GOT3 (cell line): ENCODE results near the gene ATRX.
"Not testable (repeated sequence)": the region's sequence is repeated elsewhere in the genome, so short reads cannot be mapped to it uniquely, and the experiment has no call there.

Experiments
- DNase-seq: peaks from one replicate; lab custom pipeline; 2025; ENCODE audit warnings: mixed read lengths; lab: John Stamatoyannopoulos, UW

ATRX gene

DNA sequence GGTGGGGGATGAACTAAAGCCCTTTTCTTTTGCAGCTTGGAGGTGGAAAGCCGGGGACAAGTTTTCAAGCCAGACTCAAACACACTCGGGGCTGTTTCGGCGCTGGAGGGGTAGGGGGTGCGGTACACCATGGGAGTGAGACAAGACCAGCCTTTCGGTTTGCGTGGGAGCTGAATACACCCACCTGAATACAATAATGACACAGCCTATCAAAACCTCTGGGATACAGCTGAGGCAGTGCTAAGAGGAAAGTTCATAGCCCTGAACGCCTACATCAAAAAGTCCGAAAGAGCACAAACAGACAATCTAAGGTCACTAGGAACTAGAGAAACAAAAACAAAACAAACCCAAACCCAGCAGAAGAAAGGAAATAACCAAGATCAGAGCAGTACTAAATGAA lies 163.3 kb downstream of the ATRX start:
- no peak for DNase-seq

DNA sequence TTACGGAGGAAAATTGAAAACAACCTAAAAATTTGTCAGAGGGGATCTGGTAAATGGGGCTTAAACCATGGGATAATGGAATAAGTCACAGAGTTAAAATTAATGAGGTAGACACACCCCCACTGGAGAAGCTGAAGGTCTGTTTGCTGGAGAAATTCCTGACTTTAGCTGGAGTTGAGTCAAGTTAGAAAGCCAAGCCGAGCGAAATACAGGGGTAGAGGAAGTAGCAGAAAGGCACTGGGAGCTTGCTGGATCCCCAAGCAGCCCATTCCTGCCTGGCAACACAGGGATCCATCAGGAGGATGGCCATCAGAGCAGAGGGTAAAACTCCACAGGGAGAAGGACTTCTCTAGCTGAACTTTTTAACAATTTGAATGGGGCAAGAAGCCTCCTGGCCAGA lies 163.8 kb downstream of the ATRX start:
- no peak for DNase-seq

DNA sequence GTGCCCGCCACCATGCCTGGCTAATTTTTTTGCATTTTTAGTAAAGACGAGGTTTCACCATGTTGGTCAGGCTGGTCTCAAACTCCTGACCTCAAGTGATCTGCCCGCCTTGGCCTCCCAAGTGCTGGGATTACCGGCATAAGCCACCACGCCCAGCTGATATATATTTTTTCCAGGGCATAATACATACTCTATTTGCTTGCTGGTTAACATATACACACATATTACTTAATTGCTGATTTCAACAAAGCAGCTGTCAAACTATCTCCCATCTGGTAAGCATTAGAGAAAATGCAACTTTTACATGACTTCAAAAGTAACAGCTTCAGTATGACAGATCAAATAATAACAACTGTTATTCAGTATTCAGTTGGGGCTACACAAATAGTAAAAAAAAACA lies 164.6 kb downstream of the ATRX start:
- not testable (repeated sequence) for DNase-seq

DNA sequence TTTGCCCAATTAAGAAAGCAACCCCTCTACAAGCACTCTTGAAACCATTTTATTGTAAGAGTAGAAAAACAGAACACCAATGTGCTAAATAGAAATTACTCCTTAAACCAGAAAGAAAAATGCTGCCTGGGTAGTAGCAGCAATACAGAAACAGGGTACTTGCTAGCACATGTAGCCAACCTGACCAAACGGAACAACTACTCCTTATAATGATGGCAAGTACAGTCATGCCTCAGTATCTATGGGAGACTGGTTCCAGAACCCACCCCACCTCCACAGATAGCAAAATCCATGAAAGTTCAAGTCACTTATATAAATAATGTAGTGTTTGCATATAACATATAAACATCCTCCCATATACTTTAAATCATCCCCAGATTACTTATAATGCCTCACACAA lies 168.8 kb downstream of the ATRX start:
- no peak for DNase-seq

DNA sequence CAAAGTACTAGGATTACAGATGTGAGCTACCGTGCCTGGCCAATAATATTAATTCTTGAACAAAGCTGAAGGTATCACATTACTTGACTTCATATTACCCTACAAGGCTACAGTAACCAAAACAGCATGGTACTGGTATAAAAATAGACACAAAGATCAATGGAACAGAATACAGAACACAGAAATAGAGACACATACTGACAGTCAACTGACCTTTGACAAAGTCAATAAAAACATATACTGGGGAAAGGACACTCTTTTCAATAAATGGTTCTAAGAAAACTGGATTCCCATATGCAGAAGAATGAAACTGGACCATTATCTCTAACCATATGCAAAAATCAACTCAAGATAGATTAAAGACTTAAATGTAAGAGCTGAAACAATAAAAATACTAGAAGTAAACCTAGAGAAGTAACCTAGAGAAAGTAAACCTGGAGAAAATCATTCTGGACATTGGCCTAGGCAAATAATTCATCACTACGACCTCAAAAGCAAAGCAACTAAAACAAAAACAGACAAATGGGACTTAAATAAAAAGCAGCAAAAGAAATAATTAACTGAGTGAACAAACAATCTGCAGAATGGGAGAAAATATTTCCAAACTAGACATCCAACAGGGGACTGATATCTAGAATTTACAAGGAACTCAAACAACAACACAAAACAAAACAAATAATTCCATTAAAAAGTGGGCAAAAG lies 182.2 kb downstream of the ATRX start:
- DNase-seq, result no peak

DNA sequence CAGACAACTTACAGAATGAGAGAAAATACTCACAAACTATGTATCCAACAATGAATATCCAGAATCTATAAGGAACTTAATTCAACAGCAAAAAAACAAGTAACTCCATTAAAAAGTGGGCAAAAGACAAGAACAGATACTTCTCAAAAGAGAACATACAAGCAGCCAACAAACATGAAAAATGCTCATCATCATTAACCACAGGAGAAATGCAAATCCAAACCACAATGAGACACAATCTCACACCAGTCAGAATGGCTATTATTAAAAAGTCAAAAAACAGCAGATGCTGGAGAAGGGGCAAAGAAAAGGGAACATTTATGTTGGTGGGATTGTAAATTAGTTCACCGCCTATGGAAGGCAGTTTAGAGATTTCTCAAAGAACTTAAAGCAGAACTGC lies 188.5 kb downstream of the ATRX start:
- no peak for DNase-seq

DNA sequence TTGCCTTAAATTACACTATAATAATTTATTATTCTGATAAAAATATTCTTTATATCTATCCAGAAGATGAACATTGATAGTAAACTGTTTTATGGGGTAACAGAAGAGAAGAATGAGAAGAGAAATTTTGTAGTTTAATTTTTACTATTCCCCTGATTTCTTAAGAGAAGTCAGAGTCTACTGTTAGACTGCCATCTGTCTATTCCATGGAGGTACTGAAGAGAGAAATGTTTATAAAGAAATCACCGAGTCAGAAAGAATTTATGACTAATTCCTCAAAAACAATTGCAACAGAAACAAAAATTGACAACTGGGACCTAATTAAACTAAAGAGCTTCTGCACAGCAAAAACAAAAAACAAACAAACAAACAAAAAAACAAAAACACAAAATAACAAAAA lies 188.9 kb downstream of the ATRX start:
- DNase-seq, result no peak

DNA sequence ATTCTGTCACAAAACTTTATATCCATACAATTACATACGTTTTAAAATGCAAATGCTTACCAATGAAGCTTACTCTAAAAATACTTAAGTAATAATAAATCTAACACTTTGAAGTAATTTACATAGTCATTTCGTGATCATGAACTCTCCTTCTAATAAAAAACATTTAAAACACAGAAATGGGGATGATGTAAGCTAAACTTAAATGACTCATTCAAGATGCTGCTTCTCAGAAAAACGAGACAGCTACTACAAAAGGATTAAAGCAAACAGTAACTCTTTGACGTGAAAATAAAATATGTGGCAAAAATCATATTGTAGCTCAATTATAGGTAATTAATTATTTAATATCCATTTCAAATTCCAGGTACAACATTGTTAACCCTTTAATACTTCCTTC lies 190.2 kb downstream of the ATRX start:
- DNase-seq, result no peak

DNA sequence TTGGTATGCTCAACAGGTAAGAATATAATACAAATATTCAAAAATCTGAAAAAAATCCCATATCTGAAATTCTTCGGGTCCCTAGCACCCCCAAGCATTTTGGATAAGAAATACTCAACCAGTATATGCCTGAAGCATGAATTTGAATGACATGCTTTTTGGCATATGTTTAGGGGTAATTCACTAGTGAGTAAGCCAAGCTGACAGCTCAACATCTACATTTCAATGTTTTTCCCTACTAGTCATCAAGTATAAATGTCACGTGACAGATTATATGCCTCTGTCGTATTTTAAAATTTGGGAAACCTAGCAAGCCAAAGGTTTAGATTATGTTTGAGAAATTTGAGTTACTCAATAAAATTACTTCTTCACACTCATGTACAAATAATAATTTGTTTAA lies 213.7 kb downstream of the ATRX start:
- no peak for DNase-seq

DNA sequence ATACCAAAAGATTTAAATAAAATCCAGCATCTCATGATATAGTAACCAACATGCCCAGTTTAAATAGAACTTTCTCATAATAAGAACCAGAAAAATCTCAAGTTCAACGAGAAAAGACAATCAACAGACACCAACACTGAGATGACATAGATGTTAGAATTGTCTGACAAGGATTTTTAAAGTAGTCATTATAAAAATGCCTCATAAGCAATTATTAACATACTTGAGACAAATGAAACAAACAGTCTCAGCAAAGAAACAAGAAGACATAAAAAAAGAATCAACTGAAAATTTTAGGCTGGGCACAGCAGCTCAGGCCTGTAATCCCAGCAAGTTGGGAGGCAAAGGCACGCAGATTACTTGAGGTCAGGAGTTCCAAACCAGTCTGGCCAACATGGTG lies 220.7 kb downstream of the ATRX start:
- DNase-seq, result no peak

DNA sequence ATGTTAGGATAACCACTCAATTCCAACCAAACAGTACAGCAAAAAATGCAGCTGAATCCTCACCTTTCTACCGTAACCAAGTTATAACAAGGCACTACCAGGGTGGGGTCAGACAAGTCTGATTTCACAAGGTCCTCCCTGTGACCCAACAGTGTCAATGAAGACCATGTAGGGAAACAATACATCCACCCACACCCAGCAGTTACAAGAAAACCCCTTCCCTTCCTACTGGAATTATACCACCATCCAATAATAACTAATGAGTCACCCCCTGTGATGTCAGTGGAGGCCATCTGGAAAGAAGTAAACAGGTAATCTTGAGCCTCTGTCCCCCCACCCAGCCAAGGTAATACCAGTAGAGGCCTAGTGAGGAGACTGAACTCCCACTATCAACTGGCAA lies 221.2 kb downstream of the ATRX start:
- DNase-seq, result no peak

DNA sequence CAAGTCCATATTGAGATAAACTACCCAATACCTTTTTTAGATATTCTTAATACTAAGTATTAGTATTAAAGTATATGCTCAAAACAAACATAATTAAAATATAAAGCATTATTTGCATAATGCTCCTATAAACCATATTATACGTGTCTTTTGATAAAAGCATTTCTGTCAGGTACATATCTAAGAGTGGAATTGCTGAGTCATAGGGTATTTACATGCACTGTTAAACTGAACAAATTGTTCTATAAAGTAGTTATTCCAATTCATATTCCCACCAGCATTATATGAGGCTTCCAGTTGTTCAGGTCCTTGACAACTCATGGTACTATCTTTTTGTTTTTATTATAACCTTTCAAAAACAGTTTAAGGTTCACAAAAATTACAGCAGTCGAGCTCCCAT lies 224.6 kb downstream of the ATRX start:
- no peak for DNase-seq

DNA sequence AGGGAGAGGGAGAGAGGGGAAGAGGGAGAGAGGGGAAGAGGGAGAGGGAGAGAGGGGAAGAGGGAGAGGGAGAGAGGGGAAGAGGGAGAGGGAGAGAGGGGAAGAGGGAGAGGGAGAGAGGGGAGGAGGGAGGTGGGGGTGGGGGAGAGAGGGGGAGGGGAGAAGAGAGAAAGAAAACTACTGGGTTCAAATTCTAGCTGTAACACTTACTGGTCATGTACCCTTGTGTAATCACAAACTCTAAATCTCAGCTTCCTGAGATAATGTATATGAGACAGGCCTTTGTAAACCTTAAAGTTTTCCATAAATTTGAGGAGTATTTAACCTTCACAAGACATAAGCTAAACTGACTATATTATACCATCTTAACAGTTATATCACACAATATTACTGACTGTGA lies 229.7 kb downstream of the ATRX start:
- no peak for DNase-seq

DNA sequence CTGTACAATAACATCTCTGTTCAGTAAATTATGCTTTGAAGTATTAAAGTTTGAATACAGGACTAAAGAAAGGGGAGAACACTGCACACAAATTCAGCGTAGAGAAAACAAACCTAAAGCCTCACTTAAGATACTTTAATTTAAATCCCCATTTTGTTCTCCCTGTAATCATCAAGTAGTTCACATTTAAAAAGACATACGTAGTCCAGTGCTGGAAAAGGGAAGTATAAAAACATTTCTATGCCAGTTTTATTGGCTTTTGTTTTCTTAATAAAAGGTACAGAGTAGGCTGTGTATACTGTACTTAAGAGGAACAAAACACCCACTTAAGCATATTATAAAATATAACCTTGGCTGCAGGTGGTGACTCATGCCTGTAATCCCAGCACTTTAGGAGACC lies 237.3 kb downstream of the ATRX start:
- no peak for DNase-seq

DNA sequence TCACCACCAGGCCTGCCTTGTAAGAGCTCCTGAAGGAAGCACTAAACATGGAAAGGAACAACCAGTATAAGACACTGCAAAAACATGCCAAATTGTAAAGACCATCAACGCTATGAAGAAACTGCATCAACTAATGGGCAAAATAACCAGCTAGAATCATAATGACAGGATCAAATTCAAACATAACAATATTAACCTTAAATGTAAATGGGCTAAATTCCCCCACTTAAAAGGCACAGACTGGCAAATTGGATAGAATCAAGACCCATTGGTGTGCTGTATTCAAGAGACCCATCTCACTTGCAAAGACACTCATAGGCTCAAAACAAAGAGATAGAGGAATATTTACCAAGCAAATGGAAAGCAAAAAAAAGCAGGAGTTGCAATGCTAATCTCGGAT lies 246.2 kb downstream of the ATRX start:
- not testable (repeated sequence) for DNase-seq

DNA sequence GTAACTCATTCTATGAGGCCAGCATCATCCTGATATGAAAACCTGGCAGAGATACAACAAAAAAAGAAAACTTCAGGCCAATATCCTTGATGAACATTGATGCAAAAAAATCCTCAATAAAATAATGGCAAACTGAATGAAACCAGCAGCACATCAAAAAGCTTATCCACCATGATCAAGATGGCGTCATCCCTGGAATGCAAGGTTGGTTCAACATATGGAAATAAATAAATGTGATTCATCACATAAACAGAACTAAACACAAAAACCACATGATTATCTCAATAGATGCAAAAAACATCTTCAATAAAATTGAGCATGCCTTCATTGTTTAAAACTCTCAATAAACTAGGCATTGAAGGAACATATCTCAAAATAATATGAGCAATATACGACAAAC lies 254.8 kb downstream of the ATRX start:
- not testable (repeated sequence) for DNase-seq

DNA sequence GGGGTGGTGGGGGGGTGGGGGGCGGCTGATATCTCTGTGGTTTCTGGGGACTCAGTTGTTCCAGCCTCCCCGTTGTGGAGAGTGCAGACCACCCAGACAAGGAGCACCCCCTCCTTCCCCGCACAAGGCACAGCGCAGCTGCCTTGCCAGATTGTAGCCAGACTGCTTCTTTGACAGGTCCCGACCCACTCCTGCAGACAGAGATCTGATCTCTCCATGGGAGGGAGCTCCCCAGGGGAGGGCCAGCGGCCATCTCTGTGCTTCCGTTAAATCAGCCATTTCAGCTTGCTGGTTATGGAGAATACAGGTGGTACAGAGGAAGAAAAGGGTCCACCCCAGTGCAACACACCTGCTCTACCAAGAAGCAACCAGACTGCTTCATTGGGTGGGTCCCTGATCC lies 258.0 kb downstream of the ATRX start:
- no peak for DNase-seq

DNA sequence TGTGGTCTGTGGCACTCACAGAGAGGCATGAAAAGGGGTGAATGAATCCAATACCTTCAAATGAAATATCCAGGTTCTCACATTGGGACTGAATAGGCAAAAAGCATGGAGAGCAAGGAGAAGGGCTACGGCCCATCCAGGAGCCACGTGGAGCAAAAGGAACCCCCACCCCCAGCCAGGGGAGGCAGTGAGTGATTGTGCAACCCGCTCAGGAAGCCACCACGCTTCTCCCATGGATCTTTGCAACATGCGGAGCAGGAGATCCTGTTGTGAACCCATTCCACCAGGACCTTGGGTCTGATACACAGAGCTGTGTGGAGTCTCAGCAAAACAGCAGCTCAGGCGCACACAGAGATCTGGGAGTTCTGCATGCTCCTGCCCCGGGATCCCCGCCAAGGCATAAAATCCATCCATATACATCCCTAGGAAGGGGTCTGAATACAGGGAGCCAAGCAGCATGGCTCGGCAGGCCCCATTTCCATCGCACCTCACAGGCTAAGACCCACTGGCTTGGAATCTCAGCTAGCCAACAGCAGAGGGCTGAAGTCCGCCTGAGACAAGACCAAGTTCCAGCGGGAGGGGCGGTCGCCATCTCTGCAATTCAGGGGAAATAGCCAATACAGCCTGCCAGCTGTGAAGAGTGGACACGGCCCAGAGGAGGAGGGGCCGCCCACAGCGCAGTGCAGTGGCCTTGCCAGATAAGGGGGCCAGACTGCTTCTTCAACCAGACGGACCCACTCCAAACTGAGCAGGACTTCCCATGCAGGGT lies 258.6 kb downstream of the ATRX start:
- DNase-seq, result no peak

DNA sequence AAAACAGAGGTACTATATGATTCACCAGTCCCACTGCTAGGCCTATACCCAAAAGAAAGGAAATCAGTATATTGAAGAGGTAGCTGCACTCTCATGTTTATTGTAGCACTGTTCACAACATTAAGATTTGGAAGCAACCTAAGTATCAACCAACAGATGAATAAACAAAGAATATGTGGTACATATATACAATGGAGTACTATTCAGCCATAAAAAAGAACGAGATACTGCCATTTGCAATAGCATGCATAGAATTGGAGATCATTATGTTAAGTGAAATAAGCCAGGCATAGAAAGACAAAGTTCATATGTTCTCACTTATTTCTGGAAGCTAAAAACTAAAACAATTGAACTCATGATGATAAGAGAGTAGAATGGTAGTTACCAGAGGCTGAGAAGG lies 266.3 kb downstream of the ATRX start:
- DNase-seq, result no peak

DNA sequence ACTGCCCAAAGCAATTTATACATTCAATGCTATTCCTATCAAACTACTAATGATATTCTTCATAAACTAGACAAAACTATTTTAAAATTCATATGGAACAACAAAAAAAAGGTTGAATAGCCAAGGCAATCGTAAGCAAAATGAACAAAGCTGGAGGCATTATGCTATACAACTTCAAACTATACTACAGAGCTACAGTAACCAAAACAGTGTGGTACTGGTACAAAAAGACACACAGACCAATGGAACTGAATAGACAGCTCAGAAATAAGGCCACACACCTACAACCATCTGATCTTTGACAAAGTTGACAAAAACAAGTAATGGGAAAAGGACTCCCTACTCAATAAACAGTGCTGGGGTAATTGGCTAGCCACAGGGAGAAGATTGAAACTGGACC lies 271.8 kb downstream of the ATRX start:
- no peak for DNase-seq

DNA sequence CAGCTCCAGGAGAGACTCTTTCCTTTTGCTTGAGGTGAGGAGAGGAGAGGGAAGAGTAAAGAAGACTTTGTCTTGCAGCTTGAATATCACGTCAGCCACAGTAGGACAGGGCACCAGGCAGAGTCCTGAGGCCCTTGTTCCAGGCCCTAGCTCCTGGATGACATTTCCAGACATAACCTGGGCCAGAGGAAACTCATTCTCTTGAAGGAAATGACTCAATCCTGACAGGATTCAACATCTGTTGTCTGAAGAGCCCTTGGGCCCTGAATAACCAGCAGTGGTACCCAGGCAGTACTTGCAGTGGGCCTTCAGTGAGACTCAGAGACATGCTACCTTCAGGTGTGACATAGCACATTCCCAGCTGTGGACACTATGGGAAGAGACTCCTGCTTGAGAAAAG lies 276.0 kb downstream of the ATRX start:
- no peak for DNase-seq

DNA sequence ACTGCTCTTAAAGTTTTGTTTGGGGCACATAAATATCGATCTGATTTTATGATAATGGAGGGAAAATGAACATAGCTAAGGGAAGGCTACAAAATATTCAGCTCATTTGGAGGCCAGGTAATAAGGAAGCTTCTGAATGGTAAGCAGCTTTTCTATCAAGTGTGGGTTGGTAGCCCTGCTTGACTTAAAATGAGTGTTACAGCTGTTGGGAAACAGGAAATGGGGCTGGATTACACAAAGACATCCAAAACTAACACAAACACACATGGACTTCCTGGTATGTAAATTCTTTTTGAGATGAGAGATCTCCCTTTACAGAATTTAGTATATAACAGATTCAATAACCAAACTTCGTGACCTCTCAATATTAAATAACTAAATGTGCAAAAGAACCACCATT lies 280.8 kb downstream of the ATRX start:
- DNase-seq, result no peak

DNA sequence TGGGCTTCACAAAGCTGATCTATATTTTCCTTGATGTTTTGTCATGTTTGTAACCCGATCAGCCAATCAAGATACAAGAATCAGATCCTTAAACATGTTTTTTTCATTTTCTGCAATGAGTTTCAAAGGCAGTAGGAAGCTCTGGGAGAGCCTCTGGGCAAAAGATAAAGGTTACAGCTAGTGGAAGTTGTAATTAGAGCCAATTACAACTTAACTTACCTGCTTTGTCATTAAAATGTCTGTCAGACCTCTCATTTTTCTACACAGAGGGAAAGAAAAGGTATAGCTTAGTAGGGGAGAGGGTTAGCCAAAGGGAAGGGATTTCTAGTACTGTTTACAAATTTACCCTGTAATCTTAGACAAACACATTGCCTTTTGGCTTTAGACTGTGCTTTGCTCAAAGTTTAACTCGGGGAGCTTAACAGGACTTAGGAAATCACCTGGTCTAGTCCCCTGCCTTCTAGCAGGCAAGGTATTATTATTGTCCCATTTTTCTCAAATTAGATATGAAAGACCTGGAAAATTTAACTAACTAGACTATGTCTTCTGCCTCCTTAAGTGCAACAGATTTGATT lies 283.0 kb downstream of the ATRX start:
- DNase-seq, result no peak

DNA sequence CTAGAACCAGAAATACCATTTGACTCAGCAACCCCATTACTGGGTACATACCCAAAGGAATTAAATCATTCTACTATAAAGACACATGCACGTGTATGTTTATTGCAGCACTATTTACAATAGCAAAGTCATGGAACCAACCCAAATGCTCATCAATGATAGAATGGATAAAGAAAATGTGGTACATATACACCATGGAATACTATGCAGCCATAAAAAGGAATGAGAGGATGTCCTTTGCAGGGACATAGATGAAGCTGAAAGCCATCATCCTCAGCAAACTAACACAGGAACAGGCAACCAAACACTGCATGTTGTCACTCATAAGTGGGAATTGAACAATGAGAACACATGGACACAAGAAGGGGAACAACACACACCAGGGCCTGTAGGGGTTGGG lies 285.9 kb downstream of the ATRX start:
- not testable (repeated sequence) for DNase-seq
